HG03520 (cell line): ENCODE results near the gene DEPDC1B.
"Not testable (repeated sequence)": the region's sequence is repeated elsewhere in the genome, so short reads cannot be mapped to it uniquely, and the experiment has no call there.

ENCODE experiments used
- ATAC-seq: cut with Tn5 transposase; IDR thresholded peaks from one replicate; pipeline ENCODE4 v1.9.1; 2021; ENCODE audit warnings: mild to moderate bottlenecking, moderate library complexity; ENCODE audit not compliant: unreplicated experiment

DEPDC1B gene, protein sequence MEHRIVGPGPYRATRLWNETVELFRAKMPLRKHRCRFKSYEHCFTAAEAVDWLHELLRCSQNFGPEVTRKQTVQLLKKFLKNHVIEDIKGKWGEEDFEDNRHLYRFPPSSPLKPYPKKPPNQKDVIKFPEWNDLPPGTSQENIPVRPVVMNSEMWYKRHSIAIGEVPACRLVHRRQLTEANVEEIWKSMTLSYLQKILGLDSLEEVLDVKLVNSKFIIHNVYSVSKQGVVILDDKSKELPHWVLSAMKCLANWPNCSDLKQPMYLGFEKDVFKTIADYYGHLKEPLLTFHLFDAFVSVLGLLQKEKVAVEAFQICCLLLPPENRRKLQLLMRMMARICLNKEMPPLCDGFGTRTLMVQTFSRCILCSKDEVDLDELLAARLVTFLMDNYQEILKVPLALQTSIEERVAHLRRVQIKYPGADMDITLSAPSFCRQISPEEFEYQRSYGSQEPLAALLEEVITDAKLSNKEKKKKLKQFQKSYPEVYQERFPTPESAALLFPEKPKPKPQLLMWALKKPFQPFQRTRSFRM

DNA sequence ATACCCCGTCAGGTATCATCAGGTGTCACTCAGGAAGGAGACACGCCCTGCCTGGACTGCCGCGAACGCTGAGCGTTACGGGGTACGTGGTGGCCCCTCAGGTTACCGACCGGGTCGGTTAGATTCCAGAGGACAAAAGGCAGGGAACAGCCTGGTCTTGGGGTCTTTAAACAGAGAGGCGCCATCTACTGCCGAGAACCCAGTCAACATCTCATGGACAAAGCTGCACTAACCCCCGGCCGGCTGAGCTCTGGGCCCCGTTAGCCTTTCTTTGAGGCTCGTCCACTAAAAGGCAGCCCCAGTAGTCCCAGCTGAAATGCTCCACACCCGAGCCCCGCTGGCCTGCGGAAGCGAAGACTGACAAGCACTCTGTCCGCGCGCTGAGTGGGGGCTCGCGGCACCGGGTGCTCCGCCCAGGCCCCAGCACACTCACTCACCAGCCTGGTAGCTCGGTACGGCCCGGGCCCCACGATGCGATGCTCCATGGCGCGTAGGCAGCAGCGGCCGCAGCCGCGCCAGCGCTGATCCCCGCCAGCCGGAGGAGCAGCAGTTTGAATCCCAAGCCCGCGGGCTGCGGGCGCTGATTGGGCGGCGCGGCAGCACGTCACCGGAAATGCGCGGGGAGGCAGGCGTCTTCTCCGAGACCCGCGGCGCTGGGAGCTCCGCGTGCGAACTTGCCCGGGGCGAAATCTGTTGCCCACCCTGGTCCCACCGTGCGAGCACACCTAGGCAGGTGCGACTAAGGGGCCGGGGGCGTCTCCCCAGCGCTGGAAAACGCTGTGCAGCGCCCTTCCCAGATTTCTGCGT lies at the start of gene DEPDC1B:
TSS of gene DEPDC1B (minus strand) at position 558 of the 807 bp plus-strand sequence. CDS start at position 485, 73 bp downstream.
- peak; percentile 92 for ATAC-seq

DNA sequence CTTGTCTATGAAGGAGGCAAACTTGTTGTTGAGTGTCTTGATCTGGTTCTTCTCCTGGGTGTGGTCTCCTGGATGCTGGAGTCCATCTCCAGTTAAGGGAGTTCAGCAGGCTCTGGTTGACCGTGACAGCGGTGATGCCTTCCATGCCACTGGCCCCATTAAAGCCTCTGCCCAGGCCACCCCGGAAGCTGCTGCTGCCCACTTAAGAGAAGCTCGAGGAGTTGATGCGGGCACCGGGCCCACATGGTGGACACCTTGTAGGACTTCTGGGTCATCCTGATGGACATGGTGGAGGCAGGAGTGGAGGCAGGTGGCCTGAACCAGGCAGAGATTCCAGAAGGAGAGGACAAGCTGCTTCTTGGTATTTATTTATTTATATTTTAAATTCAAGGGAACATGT lies 44.7 kb upstream of the DEPDC1B start:
- no peak for ATAC-seq

DNA sequence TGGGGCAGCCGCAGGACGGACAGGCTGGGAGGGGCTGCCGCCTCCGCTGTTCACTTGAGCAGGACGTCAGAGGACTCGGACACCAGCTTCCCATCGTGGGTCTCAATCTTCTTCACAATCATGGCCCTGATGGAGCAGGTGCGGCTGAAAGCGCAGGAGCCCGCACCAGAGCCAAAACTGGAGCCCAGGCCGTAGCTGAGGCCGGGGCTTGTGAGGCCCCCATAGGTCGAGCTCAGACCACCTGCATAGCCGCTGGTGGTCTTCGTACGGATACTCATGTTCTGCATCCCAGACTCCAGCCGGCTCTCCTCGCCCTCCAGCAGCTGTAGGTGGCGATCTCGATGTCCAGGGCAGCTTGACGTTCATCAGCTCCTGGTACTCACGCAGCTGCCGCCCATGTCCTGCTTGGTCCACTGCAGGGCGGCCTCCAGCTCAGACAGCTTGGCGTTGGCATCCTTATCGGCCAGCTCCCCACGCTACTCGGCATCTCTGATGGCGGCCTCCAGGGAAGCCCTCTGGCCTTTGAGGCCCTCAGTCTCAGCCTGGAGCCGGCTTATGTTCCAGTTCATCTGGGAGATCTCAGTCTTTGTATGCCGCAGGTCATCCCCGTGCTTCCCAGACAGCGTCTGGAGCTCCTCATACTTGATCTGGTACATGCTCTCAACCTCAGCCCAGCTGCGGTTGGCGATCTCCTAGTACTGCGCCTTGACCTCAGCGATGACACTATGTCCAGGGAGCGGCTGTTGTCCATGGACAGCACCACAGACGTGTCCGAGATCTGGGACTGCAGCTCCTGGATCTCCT lies 43.7 kb upstream of the DEPDC1B start:
- ATAC-seq, result no peak

DNA sequence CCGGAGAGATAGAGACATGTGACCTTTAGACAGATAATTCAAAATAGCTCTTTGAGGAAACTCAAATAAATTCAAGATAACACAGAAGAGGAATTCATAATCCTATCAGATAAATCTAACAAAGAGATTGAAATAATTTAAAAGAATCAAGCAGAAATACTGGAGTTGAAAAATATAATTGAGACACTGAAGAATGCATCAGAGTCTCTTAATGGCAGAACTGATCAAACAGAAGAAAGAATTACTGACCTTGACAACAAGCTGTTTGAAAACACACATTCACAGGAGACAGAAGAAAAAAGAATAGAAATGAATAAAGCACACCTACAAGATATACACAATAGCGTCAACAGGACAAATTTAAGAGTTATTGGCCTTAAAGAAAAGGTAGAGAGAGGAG lies 40.4 kb upstream of the DEPDC1B start:
- ATAC-seq, result no peak

DNA sequence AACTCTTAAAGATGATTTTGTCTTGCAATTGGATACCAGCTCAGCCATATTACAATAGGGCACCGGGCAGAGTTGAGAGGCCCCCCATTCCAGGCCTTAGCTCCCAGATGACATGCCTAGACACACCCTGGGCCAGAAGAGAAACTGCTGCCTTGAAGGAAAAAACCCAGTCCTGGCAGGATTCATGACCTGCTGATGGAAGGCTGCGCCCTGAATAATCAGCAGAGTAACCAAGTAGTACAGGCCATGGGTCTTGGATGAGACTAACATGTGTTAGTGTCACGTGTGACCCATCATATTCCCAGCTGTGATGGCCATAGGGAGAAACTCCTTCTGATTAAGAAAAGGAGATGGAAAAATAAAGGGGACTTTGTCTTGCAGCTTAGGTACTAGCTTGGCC lies 39.0 kb upstream of the DEPDC1B start:
- ATAC-seq, result no peak

DNA sequence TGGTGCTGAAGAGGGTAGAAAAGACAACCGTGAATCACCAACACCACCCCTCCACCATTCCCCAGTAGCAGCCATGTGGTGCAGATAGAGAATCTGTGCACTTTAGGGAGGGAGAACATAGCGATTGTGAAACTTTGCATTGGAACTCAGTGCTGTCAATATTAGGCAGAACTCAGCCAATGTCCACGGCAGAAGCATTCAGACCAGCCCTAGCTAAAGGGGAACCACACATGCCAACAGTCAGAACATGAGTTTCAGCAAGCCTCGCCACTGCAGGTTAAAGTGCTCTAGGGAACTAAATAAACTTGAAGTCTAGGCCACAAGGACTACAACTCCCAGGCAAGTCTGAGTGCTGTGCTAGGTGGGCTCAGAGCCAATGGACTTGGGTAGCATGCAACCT lies 38.5 kb upstream of the DEPDC1B start:
- no peak for ATAC-seq

DNA sequence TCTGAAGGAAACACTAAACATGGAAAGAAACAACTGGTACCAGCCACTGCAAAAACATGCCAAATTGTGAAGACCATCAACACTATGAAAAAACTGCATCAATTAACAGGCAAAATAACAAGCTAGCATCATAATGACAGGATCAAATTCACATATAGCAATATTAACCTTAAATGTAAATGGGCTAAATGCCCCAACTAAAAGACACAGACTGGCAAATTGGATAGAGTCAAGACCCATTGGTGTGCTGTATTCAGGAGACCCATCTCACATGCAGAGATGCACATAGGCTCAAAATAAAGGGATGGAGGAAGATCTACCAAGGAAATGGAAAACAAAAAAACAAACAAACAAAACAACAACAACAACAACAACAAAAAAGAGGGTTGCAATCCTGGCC lies 30.9 kb upstream of the DEPDC1B start:
- ATAC-seq, result not testable (repeated sequence)

DNA sequence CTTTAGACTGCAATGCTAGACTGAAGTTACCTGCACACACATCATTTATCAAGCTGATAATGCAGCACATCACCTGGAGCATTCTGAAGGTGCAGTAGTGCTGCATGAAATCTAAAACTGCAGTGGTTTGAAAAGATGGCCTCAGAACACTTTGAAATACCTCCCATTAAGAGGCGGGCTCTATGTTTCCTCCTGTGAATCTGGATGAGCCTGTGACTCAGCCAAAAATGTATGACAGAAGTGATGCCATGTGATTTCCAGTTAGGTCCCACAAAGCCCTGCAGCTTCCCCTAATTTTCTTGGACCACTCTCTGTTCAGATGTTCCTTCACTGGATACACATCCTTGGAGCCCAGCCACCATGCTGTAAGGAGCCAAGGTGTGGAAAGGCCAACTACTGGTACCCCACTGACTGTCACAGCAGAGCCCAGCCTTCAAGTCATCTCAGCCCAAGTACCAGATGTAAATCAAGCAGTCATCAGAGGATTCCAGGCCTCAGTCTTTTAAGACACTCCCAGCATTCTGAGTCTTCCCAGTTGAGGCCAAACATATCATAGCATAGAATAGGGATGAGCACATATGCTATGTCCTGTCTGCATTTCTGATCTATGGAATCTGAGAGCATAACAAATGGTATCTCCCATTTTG lies 27.2 kb upstream of the DEPDC1B start:
- ATAC-seq, result no peak

DNA sequence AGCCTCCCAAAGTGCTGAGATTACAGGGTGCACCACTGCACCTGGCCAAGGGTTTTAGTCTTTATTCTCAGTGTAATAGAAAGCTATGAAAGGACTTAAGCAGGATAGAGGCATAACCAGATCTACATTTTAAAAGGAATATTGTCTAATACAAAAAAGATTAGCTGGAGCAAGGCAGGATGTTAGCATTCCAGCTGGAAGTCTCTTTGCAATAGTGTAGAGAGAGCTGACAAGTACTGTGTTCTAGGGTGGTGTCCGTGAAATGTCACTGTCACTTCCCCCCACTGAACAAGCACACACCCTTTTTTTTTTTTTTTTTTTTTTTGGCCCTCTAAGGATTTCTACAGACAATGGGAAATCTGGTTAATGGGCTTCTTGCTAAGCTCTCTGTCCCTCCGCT lies 24.2 kb upstream of the DEPDC1B start:
- ATAC-seq, result no peak

DNA sequence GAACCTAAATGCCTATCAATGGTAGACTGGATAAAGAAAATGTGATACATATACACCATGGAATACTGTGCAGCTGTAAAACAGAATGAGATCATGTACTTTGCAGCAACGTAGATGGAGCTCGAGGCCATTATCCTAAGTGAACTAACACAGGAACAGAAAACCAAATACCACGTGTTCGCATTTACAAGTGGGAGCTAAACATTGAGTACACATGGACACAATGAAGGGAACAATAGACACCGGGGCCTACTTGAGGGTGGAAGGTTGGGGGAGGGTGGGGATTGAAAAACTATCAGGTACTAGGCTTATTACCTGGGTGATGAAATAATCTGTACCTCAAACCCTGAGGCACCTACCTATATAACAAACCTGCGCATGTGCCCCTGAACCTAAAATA lies 22.4 kb upstream of the DEPDC1B start:
- no peak for ATAC-seq

DNA sequence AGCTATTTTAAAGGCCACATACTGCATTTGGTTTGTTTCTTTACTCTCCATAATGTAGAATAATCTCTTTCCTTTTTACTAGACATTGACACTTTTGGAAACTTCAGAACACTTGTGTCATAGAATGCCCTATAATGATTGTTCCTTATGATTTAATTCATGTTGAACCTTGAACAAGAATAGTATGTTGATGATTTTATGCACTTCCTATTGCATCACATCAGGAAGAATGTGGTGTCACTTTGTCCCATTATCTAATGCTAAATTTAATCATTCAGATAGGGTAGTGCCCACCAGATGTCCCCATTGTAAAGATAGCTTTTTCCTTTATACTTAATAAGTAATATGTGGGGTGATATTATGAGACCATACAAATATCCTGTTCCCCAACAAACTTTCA lies 19.4 kb upstream of the DEPDC1B start:
- ATAC-seq, result no peak

DNA sequence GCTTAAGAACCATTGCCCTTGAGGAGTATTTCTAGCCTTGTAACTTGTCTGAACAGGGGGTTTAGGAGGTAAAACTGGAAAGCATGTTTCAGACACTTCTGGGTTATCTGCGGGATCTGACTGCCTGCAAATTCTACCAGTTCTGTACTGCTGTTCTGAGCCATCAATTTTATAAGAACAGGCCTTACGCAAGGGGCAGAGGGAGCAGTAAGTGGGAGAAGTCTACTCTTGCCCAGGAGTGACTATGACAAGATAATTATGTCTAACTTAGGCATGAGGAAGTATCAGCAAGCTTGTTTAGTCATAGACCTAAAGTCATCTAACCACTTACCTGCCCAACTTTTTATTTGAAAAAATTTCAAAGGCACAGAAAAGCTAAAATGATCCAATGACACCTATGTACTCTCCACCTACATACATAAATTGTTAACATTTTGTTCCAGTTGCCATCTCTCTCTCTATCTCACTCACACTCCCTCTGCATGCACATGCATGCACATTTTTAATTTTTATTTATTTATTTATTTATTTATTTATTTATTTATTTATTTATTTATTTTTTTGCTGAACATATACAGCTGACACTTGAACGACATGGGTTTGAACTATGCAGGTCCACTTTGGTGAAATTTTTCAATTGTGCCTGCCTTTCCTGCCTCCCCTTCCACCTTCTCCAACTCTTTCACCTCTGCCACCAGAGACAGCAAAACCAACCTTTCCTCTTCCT lies 18.4 kb upstream of the DEPDC1B start:
- no peak for ATAC-seq

DNA sequence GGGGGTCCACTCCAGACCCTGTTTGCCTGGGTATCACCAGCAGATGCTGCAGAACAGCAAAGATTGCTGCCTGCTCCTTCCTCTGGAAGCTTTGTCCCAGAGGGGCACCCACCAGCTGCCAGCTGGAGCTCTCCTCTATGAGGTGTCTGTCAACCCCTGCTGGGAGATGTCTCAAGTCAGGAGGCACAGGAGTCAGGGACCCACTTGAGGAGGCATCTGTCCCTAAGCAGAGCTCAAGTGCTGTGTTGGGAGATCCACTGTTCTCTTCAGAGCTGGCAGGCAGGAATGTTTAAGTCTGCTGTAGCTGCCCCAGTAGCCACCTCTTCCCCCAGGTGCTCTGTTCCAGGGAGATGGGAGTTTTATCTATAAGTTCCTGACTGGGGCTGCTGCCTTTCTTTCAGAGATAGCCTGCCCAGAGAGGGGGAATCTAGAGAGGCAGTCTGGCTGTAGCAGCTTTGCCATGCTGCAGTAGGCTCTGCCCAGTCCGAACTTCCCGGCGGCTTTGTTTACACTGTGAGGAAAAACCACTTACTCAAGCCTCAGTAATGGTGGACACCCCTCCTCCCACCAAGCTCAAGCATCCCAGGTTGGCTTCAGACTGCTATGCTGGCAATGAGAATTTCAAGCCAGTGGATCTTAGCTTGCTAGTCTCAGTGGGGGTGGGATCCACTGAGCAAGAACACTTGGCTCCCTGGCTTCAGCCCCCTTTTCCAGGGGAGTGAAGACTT lies 15.4 kb upstream of the DEPDC1B start:
- not testable (repeated sequence) for ATAC-seq

DNA sequence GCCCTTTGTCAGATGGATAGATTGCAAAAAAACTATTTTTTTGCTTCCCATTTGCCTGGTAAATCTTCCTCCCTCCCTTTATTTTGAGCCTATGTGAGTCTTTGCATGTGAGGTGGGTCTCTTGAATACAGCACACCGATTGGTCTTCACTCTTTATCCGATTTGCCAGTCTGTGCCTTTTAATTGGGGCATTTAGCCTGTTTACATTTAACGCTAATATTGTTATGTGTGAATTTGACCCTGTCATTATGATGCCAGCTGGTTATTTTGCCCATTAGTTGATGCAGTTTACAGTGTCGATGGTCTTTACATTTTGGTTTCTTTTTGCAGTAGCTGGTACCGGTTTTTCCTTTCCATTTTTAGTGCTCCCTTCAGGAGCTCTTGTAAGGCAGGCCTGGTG lies 13.0 kb upstream of the DEPDC1B start:
- ATAC-seq, result no peak

DNA sequence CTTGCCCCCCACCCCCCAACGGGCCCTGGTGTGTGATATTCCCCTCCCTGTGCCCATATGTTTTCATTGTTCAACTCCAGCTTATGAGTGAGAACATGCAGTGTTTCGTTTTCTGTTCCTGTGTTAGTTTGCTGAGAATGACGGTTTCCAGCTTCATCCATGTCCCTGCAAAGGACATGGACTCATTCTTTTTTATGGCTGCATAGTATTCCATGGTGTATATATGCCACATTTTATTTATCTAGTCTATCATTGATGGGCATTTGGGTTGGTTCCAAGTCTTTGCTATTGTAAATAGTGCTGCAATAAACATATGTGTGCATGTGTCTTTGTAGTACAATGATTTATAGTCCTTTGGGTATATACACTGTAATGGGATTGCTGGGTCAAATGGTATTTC lies 11.9 kb upstream of the DEPDC1B start:
- not testable (repeated sequence) for ATAC-seq

DNA sequence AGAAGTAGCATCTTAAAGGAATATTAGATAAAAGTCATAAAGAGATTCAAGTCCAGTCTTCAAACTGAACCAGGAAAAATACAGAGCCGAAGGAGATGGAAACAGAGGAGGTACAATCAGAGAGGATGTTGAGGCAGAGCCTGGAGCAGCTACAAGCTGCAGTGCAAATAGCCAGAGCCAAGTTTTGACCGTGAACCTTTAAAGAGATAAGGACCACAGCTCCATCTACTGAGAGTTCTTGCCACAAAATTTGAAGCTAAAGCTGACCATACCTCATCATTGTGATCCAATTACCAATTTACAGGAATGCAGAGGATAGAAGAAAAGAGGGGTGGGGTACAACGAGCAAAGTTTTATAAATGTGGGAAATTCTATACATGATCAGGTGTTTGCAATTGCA lies 10.4 kb upstream of the DEPDC1B start:
- no peak for ATAC-seq

DNA sequence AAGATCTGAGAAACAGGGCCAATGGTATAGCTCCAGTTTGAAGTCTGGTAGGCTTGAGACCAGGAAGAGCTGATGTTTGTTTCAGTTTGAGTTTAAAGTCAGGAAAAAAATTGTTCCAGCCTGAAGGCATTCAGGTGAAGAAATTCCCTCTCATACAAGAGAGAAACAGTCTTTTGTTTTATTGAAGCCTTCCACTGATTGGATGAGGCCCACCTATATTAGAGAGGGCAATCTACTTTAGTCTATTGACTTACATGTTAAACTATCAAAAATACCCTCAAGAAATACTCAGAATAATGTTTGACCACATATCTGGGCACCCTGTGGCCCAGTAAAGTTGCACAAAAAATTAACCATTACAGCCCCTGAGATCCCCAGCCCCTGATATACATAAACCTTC lies 5.2 kb upstream of the DEPDC1B start:
- ATAC-seq, result no peak

DNA sequence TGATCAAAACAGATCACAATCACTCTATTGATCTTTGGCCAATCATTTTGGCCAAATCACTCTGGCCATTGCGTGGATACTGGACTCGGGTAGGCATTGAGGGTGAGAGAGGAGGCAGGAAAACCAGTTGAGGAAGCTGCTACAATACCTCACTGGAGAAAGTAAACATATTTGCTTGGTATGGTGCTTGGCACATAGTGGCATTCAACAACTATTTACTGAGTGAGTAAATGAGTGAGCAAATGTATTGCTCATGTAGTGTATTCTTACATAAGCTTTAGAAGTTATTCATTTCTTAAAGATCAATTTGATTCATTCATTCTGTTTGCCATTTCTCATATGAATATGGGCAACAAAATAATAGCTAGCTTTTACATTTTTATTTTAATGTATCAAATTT lies 4.0 kb upstream of the DEPDC1B start:
- no peak for ATAC-seq

DNA sequence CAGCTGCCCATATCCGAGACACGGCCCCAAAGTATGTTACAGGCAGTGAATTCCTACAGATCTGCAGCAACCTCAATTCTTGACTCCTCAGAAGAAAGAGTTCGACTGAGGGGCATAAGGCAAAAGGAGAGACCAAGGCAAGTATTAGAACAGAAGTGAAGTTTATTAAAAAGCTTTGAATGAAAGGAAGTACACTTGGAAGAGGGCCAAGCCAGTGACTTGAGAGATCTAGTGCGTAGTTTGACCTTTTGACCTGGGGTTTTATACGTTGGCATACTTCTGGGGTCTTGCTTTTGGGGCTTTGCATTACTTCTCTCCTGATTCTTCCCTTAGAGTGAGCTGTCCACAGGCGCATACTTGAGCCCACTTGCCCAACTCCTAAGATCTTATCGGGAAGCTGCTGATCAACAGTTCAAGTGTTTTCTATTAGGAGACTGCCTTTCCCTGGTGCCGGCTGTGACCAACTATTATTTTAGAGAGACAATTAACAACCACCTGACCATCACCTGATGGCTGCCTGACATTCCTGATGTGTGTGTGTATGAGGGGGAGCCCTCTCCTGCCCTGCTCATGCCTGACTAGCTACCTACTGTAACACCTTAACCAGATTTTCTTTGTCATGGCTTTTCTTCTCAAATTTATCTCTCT lies 1.5 kb upstream of the DEPDC1B start:
- no peak for ATAC-seq
